ENCODE data around the gene SLC17A6.

- TF ChIP-seq POLR2AphosphoS5 (IDR thresholded peaks at IDR 0.05; ENCODE audit: low read depth, low read length): no peak
- TF ChIP-seq TAF1 (IDR thresholded peaks at IDR 0.05; ENCODE audit: borderline replicate concordance, insufficient read depth, low read length): no peak
- no peak for TF ChIP-seq REST (IDR thresholded peaks at IDR 0.05; ENCODE audit: insufficient read depth in 1 of 2, low read depth in 2 of 2, low read length in 2 of 2)
Observed at GRCh38 chr11:22302368-22302767, 35.8 kb upstream of the SLC17A6 start.
